Hepatic stellate cell (primary cell): Measurements from ENCODE around the gene FHIP1A.

Experiments used
- DNase-seq: peaks from one replicate; pipeline ENCODE4 v3.0.0; 2011; ENCODE audit warnings: low spot score

FHIP1A gene

DNA sequence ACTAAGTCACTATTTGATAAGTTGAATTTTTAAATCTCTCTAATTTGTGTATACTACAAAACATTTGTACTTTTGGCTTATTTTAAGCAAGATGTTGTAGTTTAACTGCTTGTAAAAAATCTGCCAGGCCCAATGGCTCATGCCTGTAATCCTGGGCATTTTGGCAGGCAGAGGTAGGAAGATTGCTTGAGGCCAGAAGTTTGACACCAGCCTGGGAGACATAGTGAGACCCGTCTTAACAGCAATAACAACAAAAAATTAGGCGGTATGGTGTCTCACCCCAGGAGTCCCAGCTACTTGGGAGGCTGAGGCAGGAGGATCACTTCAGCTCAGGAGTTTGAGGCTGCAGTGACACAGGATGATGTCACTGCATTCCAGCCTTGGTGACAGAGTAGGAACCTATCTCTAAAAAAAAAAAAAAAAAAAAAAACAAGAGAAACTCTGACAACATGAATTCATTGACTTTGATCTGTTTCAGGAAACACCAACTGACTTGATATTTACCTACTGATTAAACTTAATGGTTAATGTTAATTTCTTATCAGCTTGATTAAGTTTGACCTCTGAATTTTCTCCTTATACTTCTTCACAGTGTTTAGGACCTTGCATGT lies 8.9 kb downstream of the FHIP1A start:
- DNase-seq: no peak

GRCh38 chr4:151418385-151418784 lies 9.4 kb downstream of the FHIP1A start:
- no peak for DNase-seq

- no peak for DNase-seq
Observed at GRCh38 chr4:151418856-151419255, 9.9 kb downstream of the FHIP1A start.

GRCh38 chr4:151420250-151420807 lies 11.4 kb downstream of the FHIP1A start:
- DNase-seq: no peak

GRCh38 chr4:151422854-151423253 lies 13.9 kb downstream of the FHIP1A start:
- DNase-seq: no peak

- DNase-seq: no peak
Observed at GRCh38 chr4:151426513-151426912, 17.5 kb downstream of the FHIP1A start.

DNA sequence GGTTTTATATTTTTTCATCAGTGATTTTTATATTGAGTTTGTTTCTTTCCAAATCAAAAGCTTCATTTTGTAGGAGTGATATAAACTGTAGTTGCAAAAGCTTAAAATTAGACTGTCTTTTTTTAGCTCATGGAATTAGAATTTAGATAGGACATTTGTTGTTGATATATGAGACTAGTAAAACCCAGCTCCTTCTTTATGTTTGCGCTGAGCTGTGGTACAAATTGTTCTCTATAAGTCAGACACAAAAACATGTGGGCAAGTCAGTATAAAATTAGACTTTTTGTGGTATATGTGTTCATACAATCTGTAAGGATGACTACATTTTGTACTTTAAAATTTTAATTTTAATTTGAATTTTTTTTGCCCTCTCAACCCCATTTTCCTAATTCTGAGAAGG lies 18.3 kb downstream of the FHIP1A start:
- no peak for DNase-seq

DNA sequence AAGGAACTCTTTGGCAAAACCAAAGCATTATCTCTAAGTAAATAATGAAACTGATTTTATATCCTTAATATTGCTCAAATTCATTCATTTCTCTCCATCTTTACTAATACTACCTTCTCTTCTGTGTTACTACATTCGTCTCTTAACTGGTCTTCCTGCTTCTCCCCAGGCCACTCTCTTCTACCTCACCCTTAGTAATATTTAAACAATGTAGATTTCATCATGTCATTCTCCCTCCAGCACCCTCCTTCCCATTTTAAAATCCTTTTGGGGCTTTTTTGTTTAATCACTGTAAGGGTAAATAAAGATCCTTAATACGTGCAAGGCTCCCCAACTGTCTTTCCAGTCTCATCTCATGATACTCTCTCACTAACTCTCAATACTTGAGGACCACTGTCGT lies 19.4 kb downstream of the FHIP1A start:
- no peak for DNase-seq

- DNase-seq: no peak
Observed at GRCh38 chr4:151429957-151430570, 21.1 kb downstream of the FHIP1A start.

DNA sequence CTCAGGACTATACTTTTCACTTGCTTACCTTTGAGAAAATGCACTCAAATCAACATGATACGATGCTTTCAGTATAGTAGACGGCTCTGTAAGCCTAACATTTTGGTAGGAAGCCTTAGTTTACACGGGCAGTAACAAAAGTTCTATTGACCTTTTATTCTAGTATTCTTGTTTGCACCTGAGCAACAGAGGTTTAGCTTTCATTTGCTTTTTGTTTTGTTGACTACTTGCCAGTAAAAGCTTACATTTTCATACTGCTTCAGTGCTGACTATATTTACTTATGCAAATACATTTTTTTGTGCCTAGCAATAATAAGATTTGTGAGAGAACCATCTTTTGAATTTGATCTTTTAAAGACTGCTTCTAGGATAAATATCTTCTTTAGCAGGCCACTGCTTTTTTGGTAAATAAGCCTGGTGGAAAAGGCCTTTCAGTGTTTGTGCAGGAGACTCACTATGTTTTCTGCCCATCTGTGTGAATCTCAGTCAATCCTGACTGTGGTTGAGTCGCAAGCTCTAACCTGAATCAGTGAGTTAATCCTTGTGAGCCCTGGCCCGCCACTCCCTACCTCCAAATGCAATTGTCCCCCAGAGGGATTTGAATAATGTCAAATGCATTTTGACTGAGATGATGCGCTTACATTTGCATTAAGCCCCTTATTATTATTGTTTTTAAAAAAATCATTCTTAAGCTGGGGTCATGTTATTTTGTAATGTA lies 21.9 kb downstream of the FHIP1A start:
- no peak for DNase-seq

- DNase-seq: no peak
Observed at GRCh38 chr4:151431728-151432127, 22.8 kb downstream of the FHIP1A start.

GRCh38 chr4:151432654-151433053 lies 23.7 kb downstream of the FHIP1A start:
- no peak for DNase-seq

- no peak for DNase-seq
Observed at GRCh38 chr4:151434183-151434860, 25.3 kb downstream of the FHIP1A start.

DNA sequence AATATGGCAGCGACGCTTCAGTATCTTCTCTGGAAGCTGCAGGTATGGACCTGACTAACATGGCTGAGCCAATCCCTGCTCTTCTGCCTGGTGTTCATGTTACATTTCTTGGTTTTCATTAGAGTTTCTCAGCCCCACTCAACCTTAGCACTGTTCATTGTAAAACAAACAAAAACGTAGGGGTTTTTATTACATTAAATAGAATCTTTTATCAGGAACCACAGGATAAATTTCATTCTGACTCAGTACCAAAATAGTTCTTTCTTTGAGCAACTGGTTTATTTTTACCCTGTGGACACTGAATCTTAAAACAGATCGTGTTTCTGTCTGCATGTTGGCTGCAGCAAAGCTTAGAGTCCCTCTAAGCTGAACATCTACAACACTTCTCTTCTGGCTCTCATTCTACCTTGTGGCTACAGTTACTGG lies 27.1 kb downstream of the FHIP1A start:
- no peak for DNase-seq

- DNase-seq: no peak
Observed at GRCh38 chr4:151437505-151437904, 28.5 kb downstream of the FHIP1A start.

DNA sequence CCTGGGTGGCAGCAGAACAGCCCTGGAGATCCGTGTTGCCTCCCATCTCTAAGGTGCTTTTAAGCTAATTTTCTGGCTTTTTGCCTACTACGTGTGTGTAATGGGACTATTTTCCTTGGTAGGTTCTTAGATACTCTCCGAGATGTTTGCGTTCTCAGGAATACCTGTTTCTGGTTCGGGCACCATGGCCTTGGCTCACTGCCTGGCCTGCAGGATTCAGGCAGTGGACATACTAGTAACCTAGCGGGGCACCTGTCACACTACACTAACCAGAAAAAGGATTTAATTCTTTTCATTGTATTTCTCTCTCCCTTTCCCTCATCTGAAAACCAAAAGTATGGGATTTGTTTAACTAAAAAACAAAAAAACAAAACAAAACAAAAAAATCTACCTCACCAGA lies 29.2 kb downstream of the FHIP1A start:
- no peak for DNase-seq

GRCh38 chr4:151439320-151439719 lies 30.3 kb downstream of the FHIP1A start:
- no peak for DNase-seq

DNA sequence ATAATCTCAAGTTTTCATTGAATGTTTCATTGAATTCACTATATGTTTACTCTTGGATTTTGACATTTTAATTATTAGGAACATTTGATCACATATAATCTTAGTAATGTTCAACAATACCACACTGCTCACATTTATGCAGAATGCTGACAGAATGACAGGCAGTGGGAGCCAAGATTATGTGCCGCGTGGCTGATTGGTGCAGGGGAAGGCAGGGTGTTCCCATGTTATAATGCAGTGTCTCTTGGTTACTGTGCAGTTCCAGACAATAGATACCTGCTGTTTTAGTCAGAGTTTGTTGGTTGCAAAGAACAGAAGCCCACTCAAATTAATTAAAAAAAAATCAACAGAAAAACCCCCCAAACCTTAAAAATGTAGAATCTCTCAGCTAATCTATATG lies 33.0 kb downstream of the FHIP1A start:
- DNase-seq: no peak

DNA sequence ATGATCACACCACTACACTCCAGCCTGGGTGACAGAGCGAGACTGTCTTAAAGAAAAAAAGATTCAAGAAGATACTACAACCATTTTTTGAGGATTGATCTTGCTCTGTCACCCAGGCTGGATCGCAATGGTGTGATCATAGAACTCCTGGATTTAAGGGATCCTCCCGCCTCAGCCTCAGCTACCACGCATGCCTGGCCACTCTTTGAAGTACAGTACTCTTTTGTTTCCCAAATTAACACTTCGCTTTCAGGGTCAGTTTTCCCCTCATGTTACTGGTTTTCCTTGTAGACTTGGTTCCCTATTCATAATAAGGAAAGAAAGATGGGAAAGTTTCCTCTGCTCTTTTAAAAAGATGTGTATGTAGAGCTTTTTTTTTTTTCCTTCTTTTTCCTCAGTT lies 34.3 kb downstream of the FHIP1A start:
- DNase-seq: no peak

DNA sequence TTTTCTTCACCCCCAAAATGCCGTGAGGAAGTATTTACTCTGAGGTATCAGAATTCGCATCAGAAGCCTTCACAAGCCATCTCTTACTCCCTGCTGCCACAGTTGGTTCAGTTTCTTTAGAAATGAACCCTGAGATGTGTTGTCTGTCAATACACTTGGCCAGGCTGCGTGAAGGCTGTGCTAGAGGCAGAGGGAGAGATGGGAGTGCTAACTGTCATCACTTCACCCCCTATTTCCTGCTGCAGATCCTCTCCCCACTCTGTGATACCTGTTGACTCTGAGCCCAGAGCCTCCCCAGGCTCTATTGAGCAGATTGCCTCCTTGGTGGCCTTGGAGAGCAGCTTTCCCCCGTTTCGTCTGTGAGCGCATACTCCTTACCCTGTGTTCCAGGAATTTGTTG lies 34.8 kb downstream of the FHIP1A start:
- no peak for DNase-seq

DNA sequence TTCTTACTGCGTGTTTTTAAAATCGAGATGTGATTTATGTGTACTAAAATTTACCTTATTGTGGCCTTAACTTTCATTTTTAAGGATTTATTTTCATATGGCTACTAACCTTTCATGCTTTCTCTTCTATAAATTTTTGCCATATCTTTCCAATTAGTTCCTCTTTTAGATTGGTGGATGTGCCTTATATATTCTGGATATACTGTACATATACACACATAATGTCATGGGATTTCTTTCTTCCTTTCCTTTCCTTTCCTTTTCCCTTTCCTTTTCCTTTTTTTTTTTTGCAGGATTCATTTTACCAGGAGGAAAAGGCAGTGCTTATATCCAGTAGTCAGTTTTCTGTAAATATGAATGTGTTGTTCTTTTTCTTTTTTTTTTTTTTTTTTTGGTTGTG lies 37.2 kb downstream of the FHIP1A start:
- DNase-seq: no peak

- no peak for DNase-seq
Observed at GRCh38 chr4:151454513-151454912, 45.5 kb downstream of the FHIP1A start.

GRCh38 chr4:151455212-151455611 lies 46.2 kb downstream of the FHIP1A start:
- no peak for DNase-seq
